NT2/D1 (cell line): ENCODE results near the gene MEIOB.

Experiments
- SUZ12 ChIP-seq: IDR thresholded peaks from 2 replicates; pipeline ENCODE4 v1.6.1; 2011; ENCODE audit not compliant: insufficient read length, insufficient read depth; ENCODE audit errors: extremely low read depth
- ZNF274 ChIP-seq: IDR thresholded peaks from 2 replicates; pipeline ENCODE4 v1.6.1; 2011; ENCODE audit warnings: mild to moderate bottlenecking, low read depth, low read length

DNA sequence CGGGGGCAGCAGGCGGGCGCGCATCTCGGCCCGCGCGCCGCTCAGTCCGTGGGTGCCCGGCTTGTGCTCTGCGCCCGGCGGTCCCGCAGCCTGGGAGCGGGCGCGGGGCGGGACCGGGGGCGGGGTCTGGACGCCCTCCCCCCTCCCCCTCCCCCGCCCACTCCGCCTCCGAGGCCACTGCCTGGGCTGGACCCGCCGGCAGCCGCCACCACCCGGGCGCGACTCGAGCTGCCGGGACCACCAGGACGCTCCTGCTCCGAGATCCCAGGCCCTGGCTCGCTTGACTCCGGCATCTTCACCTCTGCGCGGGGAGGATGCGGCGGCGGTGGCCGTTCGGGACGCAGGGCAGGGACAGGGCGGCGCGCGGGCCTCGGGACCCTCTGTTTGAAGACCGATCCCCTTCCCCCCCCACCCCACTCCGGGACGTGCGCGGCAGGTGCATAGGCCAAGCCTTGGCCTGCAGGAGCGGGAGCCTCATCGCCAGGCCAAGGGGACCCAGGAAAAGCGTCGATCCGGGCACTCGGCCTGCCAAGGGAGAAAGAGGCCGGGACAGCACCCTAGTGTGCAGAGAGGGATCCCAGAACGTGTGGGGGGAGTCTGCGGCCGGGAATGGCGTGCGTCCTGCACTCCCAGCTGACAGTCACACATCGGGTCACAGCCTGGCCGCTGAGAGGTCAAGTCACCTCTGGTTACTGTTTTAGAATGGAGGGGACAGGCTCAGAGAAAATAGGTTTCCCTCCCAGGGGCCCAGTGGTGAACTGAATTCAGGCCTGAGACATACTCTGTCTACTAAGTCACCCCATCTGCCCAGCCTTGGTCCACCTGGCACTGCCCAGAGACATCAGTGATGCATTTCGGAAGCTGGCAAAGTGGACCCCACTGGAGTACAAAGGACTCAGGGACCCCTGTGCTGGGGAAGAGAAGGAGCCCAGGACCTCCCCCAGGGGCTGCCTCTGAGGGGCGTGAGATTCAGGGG is 46.7 kb upstream of the MEIOB start, which contains the start of gene HS3ST6:
- TF ChIP-seq ZNF274 (no peak), SUZ12 (no peak)
